Activated CD4-positive, alpha-beta T cell treated with anti-CD3 and anti-CD28 coated beads for 36 hours (primary cell): ENCODE results near the gene TMOD3. TPM values are rescaled to one million over a fixed set of nuclear protein-coding genes. Genes with fewer than 3 reads are reported as not detected.

Experiments used
- ATAC-seq: fragments of 200-7000 bp; cut with Tn5 transposase; one replicate; pipeline ENCODE4 v1.10.0; 2021; ENCODE audit warnings: mild to moderate bottlenecking, moderate library complexity
- CTCF ChIA-PET: fragments of 350-600 bp; sonication (Branson Sonifier 250); formaldehyde crosslinking; loops from one replicate; lab custom pipeline; 2021; ENCODE audit warnings: antibody characterized with exemption; lab: Charles Lee
- POLR2A ChIA-PET: fragments of 350-600 bp; sonication (Branson Sonifier 250); formaldehyde crosslinking; loops from one replicate; lab custom pipeline; 2021; ENCODE audit warnings: antibody characterized with exemption, inconsistent platforms; lab: Charles Lee
- DNase-seq: peaks from one replicate; pipeline ENCODE4 v3.0.0-alpha.2; 2020
- H3K27ac Mint-ChIP-seq: one replicate; pipeline ENCODE4 v1.8.0; 2021; ENCODE audit warnings: mixed read lengths
- H3K27me3 Mint-ChIP-seq: one replicate; pipeline ENCODE4 v1.8.0; 2021; ENCODE audit warnings: mixed read lengths
- H3K36me3 Mint-ChIP-seq: one replicate; pipeline ENCODE4 v1.8.0; 2021; ENCODE audit warnings: low read depth, mixed read lengths
- H3K4me1 Mint-ChIP-seq: one replicate; pipeline ENCODE4 v1.8.0; 2021; ENCODE audit warnings: mixed read lengths
- H3K4me3 Mint-ChIP-seq: one replicate; pipeline ENCODE4 v1.8.0; 2021; ENCODE audit warnings: mild to moderate bottlenecking, moderate library complexity, mixed read lengths
- H3K9me3 Mint-ChIP-seq: one replicate; pipeline ENCODE4 v1.8.0; 2021; ENCODE audit warnings: low read depth, mixed read lengths
- intact Hi-C, 2 experiments: fragments of 100-400 bp; cut with DNase I in 1 of 2; cut with micrococcal nuclease in 1 of 2; formaldehyde crosslinking; loops; one replicate each; pipeline versions ENCODE4 v1.14.2 to v1.15.1; 2022 to 2024; cut with DNase I, micrococcal nuclease
- total RNA-seq, 2 experiments: library from RNA; stranded (reverse); gene quantifications; one replicate each; pipeline ENCODE4 v1.2.3, GENCODE V29; 2021

The TMOD3 gene
- total RNA-seq, 2 experiments from 2014 or later: 52.4 to 55.7 TPM

DNA sequence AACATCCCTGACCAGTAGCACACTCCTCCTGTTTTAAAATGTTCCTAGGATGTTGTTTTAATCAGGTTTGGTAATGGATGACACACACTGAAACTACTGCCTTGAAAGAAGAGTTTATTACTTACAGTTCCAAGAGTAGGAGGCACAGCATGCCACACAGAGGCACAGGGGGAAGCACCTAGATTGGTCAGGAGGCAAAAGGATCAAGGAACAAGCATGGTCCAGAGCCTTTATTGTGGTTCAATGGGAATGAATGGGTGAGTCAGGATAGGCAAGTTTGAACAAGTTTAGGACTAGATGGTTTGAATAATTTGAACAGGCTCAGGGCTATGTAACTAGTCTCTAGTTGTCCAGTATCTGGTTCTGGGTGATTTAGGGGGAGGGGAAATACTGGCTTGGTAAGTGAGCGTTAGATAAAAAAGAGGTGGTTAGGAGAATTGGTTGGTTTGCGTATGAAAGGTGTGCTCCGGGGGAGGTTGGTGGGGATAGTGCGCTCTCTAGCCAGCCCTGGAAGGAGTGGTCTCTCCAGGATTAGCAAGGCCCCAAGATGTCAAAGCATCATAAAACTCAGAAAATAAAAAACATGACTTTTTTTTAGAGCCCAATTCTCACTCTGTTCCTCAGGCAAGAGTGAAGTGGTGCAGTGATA lies 35.1 kb downstream of the TMOD3 start:
- H3K4me1 Mint-ChIP-seq: peaks cover 56% of the 10 kb centered on the region
- H3K36me3 Mint-ChIP-seq: peaks cover 42% of the 10 kb centered on the region
- POLR2A ChIA-PET: no interaction called here
- no peaks in the 10 kb centered on the region for H3K27me3 Mint-ChIP-seq
- no peaks in the 10 kb centered on the region for H3K9me3 Mint-ChIP-seq
- CTCF ChIA-PET: interaction anchor here (1.3 kb wide), 1 partner anchor 24 kb away, joined by 6 read pairs; no protein-coding TSS in a partner anchor
- DNase-seq: peak; percentile 47
- intact Hi-C loops: no loop called here
- no peak overlapping the region for H3K4me3 Mint-ChIP-seq
- peak; percentile 79 for ATAC-seq
- H3K27ac Mint-ChIP-seq: peak overlapping the region; percentile 59

DNA sequence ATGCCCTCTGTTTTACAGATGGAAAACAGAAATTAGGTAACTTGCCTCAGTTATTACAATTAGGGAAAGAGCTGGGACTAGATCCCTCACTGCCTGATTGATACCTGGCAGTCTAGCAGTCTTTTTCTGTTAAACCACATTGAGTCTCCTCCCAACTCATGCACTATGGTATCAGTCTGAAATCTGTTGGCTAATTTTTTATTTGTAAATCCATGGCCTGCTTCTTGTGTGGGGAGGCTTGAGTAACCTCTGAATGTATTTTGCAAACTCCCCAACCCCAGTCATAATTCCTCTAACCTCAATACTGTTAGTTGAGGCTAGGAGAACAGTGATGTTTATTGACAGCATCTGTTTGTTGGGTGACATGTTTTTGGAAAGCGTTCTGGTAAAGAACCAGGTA lies 35.9 kb downstream of the TMOD3 start:
- CTCF ChIA-PET: interaction anchor here (1.3 to 2.4 kb wide), 2 partner anchors 10 to 23 kb away, joined by 6 to 8 read pairs; no protein-coding TSS in a partner anchor
- DNase-seq: no peak
- Mint-ChIP-seq H3K27me3 (no peaks in the 10 kb centered on the region), H3K36me3 (peaks cover 48% of the 10 kb centered on the region), H3K27ac (no peak overlapping the region), H3K9me3 (no peaks in the 10 kb centered on the region), H3K4me3 (no peak overlapping the region), H3K4me1 (peaks cover 49% of the 10 kb centered on the region)
- intact Hi-C loops: no loop called here
- POLR2A ChIA-PET: no interaction called here
- no peak for ATAC-seq

DNA sequence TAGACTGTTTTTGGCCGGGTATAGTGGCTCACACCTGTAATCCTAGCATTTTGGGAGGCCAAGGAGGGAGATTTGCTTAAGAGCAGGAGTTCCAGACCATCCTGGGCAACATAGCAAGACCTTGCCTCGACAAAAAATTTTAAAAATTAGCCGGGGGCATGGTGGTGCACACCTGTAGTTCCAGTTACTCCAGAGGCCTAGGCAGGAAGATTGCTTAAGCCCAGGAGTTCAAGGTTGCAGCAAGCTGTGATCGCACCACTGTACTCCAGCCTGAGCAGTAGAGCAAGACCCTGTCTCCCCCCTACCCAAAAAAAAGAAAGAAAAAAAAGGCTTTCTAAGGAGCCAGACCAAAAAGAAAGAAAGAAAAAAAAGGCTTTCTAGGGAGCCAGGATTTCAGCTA lies 36.7 kb downstream of the TMOD3 start:
- H3K4me3 Mint-ChIP-seq: no peak overlapping the region
- DNase-seq (no peak), ATAC-seq (no peak)
- H3K4me1 Mint-ChIP-seq: peaks cover 44% of the 10 kb centered on the region
- H3K9me3 Mint-ChIP-seq: no peaks in the 10 kb centered on the region
- intact Hi-C loops: no loop called here
- H3K36me3 Mint-ChIP-seq: peaks cover 56% of the 10 kb centered on the region
- H3K27ac Mint-ChIP-seq: no peak overlapping the region
- ChIA-PET POLR2A (no interaction called here), CTCF (interaction anchor here (1.1 to 2.4 kb wide), 5 partner anchors 11 to 23 kb away, joined by 3 to 8 read pairs (median 4); no protein-coding TSS in a partner anchor)
- H3K27me3 Mint-ChIP-seq: no peaks in the 10 kb centered on the region

DNA sequence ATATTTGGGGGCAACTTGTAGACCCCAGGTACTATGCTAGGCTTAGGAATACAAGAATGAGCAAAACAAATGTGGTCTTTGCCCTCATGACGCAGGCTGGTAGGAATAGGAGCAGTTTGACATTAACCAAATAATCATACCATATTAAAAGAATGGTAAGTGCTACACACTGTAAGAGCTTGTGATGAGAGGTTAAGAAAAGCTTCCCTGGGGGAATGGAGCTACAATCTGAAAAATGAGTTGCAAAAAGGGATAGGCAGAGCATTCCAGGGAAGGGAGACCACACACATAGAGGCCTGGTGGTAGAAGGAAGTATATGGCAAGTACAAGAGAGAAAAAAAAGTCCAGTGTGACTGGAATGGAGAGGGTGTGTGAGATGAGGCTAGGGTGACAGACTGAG lies 37.3 kb downstream of the TMOD3 start:
- peaks cover 59% of the 10 kb centered on the region for H3K36me3 Mint-ChIP-seq
- no peaks in the 10 kb centered on the region for H3K9me3 Mint-ChIP-seq
- H3K27ac Mint-ChIP-seq: no peak overlapping the region
- DNase-seq (no peak), ATAC-seq (no peak)
- H3K4me1 Mint-ChIP-seq: peaks cover 38% of the 10 kb centered on the region
- ChIA-PET CTCF (interaction anchor here (1.1 to 2.4 kb wide), 6 partner anchors 11 to 22 kb away, joined by 3 to 8 read pairs (median 4); no protein-coding TSS in a partner anchor), POLR2A (no interaction called here)
- H3K27me3 Mint-ChIP-seq: no peaks in the 10 kb centered on the region
- intact Hi-C loops: no loop called here
- no peak overlapping the region for H3K4me3 Mint-ChIP-seq

DNA sequence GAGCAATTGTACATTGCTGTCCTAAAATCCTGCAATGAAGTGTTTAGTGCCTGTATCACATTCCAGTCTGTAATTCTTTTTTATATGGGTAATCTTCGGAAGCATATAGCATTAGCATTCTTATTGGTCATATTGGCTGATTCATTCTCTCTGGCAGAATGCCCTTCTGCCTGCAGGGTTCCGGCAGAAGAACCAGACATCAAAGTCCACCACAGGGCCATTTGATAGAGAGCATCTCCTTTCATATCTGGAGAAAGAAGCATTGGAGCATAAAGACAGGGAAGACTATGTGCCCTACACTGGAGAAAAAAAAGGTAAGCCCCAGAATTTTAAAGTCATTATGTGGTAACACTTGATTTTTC lies 39.6 kb downstream of the TMOD3 start:
- no peaks in the 10 kb centered on the region for H3K27me3 Mint-ChIP-seq
- ChIA-PET CTCF (no interaction called here), POLR2A (no interaction called here)
- peaks cover 49% of the 10 kb centered on the region for H3K36me3 Mint-ChIP-seq
- H3K27ac Mint-ChIP-seq: no peak overlapping the region
- peaks cover 15% of the 10 kb centered on the region for H3K4me1 Mint-ChIP-seq
- ATAC-seq (no peak), DNase-seq (no peak)
- no peaks in the 10 kb centered on the region for H3K9me3 Mint-ChIP-seq
- intact Hi-C loops: no loop called here
- no peak overlapping the region for H3K4me3 Mint-ChIP-seq

DNA sequence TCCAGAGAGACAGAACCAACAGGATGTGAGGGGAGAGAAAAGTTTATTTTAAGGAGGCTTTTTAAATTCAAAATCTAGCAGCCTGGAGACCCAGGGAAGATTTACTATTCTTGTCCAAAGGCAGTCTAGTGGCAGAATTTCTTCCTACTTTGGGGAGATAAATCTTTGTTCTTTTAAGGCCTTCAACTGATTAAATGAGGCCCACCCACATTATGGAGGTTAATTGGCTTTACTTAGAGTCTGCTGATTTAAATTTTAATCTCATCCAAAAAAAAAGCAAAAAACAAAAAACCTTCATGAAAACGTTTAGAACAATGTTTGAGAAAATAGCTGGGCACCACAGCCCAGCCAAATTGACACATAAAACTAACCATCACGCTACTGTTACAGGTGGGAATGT lies 41.3 kb downstream of the TMOD3 start:
- DNase-seq: no peak
- H3K4me3 Mint-ChIP-seq: no peak overlapping the region
- H3K4me1 Mint-ChIP-seq: no peaks in the 10 kb centered on the region
- intact Hi-C loops: no loop called here
- ChIA-PET POLR2A (no interaction called here), CTCF (interaction anchor here (1.1 to 1.6 kb wide), 4 partner anchors 12 to 24 kb away, joined by 3 to 9 read pairs (median 5); no protein-coding TSS in a partner anchor)
- no peak for ATAC-seq
- H3K27me3 Mint-ChIP-seq: no peaks in the 10 kb centered on the region
- H3K36me3 Mint-ChIP-seq: peaks cover 35% of the 10 kb centered on the region
- no peaks in the 10 kb centered on the region for H3K9me3 Mint-ChIP-seq
- H3K27ac Mint-ChIP-seq: no peak overlapping the region

DNA sequence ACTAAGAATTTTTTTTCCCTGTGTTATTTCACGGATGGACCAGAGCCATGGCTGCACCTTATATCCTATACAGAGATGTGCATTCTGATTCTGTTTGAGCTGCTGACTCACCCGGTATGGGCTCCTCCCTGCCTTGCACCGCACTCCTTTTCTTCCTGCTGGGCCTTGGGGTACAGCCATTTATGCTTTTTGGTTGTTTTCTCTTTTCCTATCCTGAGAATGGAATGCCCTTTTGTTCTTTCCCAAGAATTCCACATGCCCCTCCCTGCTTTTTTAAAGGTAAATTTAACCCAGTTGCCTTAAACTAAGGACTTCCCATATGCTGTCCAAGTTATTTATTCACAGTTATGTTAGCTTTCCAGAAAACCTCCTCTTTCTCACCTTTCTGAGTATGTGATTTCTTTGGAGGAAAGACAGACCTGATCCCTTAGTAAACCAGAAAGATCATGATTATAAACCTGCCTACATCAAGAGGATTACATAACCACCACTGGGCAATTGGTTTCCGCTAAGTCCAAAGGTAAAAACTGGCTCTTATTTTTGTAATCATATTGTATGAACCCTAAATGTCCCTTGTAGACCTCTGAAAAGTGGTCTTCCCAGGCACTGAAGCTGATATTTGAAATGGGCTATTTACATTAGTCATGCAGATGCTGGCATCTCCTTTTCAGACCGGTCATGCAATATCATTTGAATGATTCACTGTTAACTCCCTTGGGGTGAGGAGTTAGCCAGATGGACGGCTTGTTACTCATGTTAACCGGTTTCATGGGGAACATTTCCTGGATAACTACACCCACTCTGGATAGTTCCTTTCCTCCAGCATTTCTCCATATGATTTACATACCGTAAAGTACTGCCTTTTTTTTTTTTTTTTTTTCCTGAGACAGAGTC lies 45.5 kb downstream of the TMOD3 start:
- Mint-ChIP-seq H3K4me3 (no peak overlapping the region), H3K27ac (no peak overlapping the region), H3K36me3 (peaks cover 26% of the 10 kb centered on the region), H3K4me1 (peaks cover 20% of the 10 kb centered on the region), H3K27me3 (no peaks in the 10 kb centered on the region), H3K9me3 (no peaks in the 10 kb centered on the region)
- intact Hi-C loops: no loop called here
- POLR2A ChIA-PET: no interaction called here
- CTCF ChIA-PET: interaction anchor here (0.6 kb wide), 1 partner anchor 99 kb away, joined by 3 read pairs; no protein-coding TSS in a partner anchor
- DNase-seq (no peak), ATAC-seq (no peak)

DNA sequence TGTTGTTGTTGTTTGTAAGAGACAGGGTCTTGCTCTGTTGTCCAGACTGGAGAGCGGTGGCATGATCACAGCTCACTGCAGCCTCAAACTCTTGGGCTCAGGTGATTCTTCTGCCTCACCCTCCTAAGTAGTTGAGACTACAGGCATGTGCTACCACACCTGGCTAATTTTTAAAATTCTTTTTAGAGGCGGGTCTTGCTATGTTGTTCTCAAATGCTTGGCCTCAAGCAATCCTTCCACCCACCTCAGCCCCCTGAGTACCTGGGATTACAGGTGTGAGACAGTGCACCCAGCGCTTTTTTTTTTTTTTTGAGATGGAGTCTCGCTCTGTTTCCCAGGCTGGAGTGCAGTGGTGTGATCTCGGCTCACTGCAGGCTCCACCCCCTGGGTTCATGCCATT lies 46.7 kb downstream of the TMOD3 start:
- H3K27ac Mint-ChIP-seq: no peak overlapping the region
- ATAC-seq (no peak), DNase-seq (no peak)
- no peaks in the 10 kb centered on the region for H3K9me3 Mint-ChIP-seq
- CTCF ChIA-PET: no interaction called here
- peaks cover 24% of the 10 kb centered on the region for H3K4me1 Mint-ChIP-seq
- intact Hi-C loops: no loop called here
- H3K4me3 Mint-ChIP-seq: no peak overlapping the region
- POLR2A ChIA-PET: no interaction called here
- H3K27me3 Mint-ChIP-seq: no peaks in the 10 kb centered on the region
- peaks cover 19% of the 10 kb centered on the region for H3K36me3 Mint-ChIP-seq

DNA sequence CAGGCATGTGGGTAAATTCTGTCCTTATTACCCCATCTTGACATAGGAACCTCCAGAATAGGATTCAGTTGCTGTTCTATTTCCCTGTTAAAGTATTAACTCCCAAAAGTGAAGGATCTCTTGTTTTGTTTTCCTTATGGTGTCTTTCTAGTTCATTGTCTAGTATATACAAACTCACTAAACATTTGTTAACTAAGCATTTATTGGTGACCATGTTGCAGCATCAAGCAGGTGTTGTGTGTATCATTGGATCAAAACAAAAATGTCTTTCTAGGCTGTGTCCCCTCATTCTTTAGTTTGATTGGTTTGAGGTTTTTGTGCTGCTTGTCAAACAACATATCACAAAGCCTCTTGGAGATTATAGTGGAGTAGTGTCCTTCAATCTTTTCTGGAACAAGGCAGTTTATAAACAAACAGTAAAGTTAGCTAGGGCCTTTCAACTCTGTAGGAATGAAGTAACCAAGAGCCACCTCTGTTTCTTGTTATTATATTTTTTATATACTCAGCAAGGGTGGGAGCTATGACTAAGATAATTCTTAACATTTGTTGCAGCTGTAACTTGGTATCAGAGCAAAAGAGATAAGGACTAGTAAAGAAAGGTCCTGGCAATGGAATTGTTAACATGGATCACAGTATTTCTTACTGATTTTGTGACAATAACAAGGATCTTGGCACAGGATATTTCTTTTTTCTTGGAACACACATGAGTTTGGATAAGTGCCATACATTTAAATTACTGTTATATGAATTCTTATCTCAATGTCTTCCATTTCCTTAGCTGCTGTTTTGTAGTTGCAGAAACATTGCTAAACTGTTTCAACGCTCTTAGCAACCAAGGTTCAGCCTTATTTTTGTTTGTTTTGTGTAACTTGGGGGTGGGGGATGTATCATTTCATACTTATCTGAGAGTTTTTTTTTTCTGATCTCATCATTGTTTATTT lies 49.3 kb downstream of the TMOD3 start:
- no peak for ATAC-seq
- POLR2A ChIA-PET: interaction anchor here (0.6 to 0.7 kb wide), 3 partner anchors 125 to 816 kb away, joined by 3 to 4 read pairs (median 3); no protein-coding TSS in a partner anchor
- no peak overlapping the region for H3K4me3 Mint-ChIP-seq
- H3K36me3 Mint-ChIP-seq: peaks cover 17% of the 10 kb centered on the region
- H3K9me3 Mint-ChIP-seq: no peaks in the 10 kb centered on the region
- no peaks in the 10 kb centered on the region for H3K27me3 Mint-ChIP-seq
- peaks cover 25% of the 10 kb centered on the region for H3K4me1 Mint-ChIP-seq
- H3K27ac Mint-ChIP-seq: no peak overlapping the region
- intact Hi-C loops: no loop called here
- DNase-seq: no peak
- CTCF ChIA-PET: interaction anchor here (1.1 to 2.1 kb wide), 2 partner anchors 10 to 26 kb away, joined by 3 to 6 read pairs; no protein-coding TSS in a partner anchor

DNA sequence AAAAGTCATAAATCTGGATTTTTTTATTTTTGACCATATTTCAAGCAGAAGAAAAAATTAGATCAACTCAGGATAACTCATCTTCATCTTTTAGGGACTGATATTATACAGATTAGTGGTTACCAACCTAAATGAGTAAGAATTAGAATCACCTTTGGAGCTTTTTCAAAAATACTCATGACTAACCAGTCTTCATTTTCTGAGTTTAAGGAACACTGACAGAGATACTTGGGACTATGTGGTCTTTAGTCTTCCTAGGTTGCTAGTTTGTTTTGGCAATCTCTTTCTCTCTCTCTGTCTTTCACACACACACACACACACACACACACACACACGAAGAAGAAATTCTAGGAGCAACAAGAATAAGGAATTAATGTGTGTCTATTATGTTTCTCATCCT lies 50.1 kb downstream of the TMOD3 start:
- Mint-ChIP-seq H3K27ac (peak overlapping the region; percentile 6), H3K4me1 (peaks cover 27% of the 10 kb centered on the region), H3K4me3 (no peak overlapping the region), H3K27me3 (no peaks in the 10 kb centered on the region), H3K36me3 (peaks cover 21% of the 10 kb centered on the region), H3K9me3 (no peaks in the 10 kb centered on the region)
- intact Hi-C loops: no loop called here
- ChIA-PET POLR2A (interaction anchor here (0.6 to 0.7 kb wide), 3 partner anchors 124 to 817 kb away, joined by 3 to 4 read pairs (median 3); no protein-coding TSS in a partner anchor), CTCF (interaction anchor here (1.1 to 2.1 kb wide), 3 partner anchors 9 to 27 kb away, joined by 3 to 6 read pairs (median 4); no protein-coding TSS in a partner anchor)
- DNase-seq (no peak), ATAC-seq (peak; percentile 66)
